ENCODE results near the gene KIF16B.

- TF ChIP-seq, protein P1, sequence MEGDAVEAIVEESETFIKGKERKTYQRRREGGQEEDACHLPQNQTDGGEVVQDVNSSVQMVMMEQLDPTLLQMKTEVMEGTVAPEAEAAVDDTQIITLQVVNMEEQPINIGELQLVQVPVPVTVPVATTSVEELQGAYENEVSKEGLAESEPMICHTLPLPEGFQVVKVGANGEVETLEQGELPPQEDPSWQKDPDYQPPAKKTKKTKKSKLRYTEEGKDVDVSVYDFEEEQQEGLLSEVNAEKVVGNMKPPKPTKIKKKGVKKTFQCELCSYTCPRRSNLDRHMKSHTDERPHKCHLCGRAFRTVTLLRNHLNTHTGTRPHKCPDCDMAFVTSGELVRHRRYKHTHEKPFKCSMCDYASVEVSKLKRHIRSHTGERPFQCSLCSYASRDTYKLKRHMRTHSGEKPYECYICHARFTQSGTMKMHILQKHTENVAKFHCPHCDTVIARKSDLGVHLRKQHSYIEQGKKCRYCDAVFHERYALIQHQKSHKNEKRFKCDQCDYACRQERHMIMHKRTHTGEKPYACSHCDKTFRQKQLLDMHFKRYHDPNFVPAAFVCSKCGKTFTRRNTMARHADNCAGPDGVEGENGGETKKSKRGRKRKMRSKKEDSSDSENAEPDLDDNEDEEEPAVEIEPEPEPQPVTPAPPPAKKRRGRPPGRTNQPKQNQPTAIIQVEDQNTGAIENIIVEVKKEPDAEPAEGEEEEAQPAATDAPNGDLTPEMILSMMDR (conservative IDR thresholded peaks at IDR 0.05; ENCODE audit: low read depth, low read length), result no peak
- TF ChIP-seq EZH2 (IDR thresholded peaks at IDR 0.05; ENCODE audit: low read length, unreplicated experiment), result no peak
These were observed 161.9 kb downstream of the KIF16B start for GRCh38 chr20:16411361-16411760.

All from PC-3 (cell line).